Measurements from ENCODE around the gene TTR. TPM values are rescaled to one million over a fixed set of nuclear protein-coding genes. Genes with fewer than 3 reads are reported as not detected.

Gene TTR
- total RNA-seq, 1 experiment from 2014 or later, result not detected

DNA sequence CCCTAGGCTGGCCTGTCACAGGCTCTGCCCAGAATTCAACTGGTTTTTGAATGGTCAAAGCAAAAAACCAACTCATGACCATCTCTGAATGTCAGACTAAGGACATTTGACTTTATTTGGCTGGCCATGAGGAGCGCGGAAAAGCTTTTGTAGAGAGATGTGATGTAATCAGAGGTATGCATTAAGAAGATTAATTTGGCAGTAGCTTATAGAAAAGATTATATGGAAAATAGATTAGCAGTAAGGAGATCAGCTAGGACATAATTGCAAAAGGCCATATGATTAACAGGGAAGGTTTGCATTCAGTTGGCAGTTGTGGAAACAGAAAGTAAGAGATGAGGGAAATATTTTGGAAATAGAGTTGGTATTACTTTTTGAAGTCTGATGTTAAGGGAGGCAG, 12.3 kb upstream of the TTR start:
- no peak for DNase-seq (ENCODE audit: low read depth)

DNA sequence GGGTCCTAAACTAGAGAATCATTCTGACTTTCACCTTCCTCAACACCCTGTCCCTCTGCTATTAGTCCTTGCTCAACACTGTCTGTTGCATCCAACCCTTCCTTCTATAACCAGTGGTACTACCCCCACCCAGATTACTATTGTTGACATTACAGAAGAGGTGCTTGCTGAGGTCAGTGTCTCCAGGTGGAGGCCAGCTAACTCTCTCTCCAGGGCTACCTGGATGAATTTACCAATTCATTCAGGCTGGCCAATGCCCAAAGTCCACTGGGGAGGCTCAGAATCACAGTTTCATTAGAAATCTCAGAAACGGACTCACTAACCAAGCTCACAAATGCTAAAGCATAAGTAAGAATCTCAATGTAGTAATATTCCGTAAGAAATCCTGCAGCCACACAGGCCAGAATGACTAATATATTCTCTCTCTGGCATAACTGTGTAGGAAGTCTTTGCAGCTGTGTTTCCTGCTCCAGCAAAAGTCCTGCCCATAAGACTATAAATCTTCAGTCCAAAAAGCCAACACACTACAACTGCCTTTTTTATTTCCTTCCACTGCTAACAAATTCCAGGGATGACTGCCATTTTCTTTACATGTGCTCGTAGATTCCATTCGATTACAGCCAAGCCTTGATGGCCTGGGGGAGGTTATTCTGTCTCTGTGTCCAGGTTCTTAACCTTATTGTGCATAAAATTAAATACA, 10.0 kb upstream of the TTR start:
- DNase-seq (ENCODE audit: low read depth), result no peak

DNA sequence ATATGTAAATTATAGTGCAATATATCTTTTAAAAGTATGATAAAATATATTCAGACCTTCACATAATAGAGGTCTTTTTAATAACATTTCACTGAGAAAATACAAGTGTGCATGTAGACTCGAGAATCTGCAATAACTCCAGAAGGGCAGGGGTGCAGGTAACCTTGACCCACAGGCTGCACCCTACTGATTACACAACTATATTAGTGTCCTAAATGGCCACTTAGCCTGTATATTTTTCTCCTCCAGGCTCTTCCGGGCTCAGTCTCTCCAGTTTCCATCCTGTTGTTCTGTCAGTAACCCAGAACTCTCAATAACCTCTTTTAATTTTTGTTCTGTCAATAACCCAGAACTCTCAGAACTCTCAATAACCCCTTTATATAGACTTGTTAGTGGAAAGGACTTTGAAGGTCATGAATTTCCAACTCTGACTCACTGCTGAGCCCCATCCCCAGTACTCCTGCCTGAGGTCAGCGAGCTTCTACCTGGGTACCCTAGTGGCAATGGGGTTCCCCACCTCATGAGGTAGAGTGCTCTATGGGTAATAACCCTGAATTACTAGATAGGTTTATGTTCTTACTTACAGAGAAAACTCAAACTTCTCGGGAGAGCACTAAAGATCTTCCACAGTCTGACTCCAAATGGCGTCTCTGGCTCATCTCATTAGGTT, 8.4 kb upstream of the TTR start:
- DNase-seq (ENCODE audit: low read depth), result no peak

DNA sequence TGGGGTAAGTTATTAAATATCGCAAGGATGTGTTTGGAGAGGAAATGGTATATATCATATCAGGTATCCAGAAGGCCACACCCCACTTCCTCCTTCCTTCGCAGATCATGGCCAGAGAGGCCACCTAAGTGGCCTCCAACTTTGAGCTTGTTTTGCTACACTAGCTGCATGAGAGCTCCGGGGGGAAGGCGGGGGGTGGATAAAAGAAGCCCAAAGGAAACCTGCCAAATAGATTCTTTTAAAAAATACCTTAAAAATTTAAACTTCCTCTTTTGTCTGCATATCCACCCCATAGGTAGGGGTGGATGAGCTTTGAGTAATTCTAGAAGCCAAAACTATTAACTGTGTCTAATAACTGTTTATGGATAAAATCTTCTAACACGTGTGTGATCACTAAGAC, 5.7 kb upstream of the TTR start:
- DNase-seq (ENCODE audit: low read depth), result no peak

DNA sequence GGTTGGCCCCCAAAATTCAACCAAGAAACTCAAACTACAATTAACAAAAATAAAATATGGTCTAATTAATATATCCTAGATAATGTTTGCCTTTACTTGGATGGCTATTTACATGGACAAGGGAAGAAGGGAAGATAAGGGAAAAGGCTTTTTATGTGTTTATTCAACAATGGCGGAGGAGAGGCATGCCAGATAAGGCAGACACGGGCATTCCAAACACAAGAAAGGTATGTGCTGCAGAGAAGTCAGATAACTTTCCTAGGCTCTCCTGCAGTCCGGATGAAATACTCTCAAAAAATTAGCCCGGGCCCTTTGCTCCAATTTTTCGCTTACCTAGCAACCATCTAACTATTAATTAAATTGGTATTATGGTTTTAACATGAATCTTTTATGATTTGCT, 5.1 kb upstream of the TTR start:
- DNase-seq (ENCODE audit: low read depth), result no peak

DNA sequence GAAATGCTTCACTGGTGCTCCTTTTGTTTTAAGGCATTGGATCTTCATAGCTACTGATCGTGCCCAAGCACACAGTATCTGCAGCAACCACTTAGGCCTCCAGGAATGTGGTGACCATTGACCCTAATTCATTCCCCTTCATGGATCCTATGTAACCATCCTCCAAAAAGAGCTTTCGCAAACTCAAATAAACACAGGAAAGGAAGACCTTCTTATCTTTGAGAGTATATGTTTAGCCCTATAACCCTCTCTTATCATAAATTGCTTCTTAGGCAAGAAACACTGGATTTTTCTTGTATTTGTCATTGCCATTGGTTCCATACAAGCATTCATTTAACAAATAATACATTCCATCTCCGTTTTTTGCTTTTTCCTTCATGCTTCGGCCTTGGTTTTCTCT, 4.1 kb upstream of the TTR start:
- DNase-seq (ENCODE audit: low read depth), result no peak

DNA sequence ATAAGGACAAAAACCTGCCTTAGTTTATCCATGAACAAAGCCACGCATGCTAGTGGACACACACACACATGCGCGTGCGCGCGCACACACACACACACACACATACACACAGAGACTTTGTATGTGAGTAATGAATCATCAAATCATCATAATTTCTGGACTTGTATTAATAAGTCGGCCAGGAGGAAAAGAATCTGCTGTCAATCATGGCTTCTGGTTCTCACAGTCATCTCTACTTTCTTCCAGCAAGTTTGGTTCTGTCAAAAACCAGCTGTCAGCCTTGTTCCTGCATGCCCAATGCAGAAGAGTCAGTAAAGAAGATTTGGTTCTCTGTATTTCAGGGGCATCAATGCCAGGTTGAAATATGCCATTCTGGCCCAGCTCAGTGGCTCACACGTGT, 1.1 kb upstream of the TTR start:
- DNase-seq (ENCODE audit: low read depth), result no peak

DNA sequence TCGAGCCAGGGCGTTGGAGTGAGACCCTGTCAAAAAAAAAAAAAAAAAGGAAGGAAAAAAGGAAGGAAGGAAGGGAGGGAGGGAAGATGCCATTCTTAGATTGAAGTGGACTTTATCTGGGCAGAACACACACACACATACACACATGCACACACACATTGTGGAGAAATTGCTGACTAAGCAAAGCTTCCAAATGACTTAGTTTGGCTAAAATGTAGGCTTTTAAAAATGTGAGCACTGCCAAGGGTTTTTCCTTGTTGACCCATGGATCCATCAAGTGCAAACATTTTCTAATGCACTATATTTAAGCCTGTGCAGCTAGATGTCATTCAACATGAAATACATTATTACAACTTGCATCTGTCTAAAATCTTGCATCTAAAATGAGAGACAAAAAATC, 564 bp upstream of the TTR start:
- DNase-seq (ENCODE audit: low read depth), result no peak

DNA sequence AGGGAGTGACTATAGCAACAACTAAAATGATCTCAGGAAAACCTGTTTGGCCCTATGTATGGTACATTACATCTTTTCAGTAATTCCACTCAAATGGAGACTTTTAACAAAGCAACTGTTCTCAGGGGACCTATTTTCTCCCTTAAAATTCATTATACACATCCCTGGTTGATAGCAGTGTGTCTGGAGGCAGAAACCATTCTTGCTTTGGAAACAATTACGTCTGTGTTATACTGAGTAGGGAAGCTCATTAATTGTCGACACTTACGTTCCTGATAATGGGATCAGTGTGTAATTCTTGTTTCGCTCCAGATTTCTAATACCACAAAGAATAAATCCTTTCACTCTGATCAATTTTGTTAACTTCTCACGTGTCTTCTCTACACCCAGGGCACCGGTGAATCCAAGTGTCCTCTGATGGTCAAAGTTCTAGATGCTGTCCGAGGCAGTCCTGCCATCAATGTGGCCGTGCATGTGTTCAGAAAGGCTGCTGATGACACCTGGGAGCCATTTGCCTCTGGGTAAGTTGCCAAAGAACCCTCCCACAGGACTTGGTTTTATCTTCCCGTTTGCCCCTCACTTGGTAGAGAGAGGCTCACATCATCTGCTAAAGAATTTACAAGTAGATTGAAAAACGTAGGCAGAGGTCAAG, 955 bp downstream of the TTR start:
- DNase-seq (ENCODE audit: low read depth), result no peak

DNA sequence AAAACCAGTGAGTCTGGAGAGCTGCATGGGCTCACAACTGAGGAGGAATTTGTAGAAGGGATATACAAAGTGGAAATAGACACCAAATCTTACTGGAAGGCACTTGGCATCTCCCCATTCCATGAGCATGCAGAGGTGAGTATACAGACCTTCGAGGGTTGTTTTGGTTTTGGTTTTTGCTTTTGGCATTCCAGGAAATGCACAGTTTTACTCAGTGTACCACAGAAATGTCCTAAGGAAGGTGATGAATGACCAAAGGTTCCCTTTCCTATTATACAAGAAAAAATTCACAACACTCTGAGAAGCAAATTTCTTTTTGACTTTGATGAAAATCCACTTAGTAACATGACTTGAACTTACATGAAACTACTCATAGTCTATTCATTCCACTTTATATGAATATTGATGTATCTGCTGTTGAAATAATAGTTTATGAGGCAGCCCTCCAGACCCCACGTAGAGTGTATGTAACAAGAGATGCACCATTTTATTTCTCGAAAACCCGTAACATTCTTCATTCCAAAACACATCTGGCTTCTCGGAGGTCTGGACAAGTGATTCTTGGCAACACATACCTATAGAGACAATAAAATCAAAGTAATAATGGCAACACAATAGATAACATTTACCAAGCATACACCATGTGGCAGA, 3.6 kb downstream of the TTR start:
- DNase-seq (ENCODE audit: low read depth), result no peak

DNA sequence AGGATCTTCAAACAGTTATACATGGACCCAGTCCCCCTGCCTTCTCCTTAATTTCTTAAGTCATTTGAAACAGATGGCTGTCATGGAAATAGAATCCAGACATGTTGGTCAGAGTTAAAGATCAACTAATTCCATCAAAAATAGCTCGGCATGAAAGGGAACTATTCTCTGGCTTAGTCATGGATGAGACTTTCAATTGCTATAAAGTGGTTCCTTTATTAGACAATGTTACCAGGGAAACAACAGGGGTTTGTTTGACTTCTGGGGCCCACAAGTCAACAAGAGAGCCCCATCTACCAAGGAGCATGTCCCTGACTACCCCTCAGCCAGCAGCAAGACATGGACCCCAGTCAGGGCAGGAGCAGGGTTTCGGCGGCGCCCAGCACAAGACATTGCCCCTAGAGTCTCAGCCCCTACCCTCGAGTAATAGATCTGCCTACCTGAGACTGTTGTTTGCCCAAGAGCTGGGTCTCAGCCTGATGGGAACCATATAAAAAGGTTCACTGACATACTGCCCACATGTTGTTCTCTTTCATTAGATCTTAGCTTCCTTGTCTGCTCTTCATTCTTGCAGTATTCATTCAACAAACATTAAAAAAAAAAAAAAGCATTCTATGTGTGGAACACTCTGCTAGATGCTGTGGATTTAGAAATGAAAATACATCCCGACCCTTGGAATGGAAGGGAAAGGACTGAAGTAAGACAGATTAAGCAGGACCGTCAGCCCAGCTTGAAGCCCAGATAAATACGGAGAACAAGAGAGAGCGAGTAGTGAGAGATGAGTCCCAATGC, 4.6 kb downstream of the TTR start:
- no peak for DNase-seq (ENCODE audit: low read depth)

DNA sequence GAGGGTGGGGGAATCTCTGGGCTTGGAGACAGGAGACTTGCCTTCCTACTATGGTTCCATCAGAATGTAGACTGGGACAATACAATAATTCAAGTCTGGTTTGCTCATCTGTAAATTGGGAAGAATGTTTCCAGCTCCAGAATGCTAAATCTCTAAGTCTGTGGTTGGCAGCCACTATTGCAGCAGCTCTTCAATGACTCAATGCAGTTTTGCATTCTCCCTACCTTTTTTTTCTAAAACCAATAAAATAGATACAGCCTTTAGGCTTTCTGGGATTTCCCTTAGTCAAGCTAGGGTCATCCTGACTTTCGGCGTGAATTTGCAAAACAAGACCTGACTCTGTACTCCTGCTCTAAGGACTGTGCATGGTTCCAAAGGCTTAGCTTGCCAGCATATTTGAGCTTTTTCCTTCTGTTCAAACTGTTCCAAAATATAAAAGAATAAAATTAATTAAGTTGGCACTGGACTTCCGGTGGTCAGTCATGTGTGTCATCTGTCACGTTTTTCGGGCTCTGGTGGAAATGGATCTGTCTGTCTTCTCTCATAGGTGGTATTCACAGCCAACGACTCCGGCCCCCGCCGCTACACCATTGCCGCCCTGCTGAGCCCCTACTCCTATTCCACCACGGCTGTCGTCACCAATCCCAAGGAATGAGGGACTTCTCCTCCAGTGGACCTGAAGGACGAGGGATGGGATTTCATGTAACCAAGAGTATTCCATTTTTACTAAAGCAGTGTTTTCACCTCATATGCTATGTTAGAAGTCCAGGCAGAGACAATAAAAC, 6.5 kb downstream of the TTR start:
- DNase-seq (ENCODE audit: low read depth), result no peak

DNA sequence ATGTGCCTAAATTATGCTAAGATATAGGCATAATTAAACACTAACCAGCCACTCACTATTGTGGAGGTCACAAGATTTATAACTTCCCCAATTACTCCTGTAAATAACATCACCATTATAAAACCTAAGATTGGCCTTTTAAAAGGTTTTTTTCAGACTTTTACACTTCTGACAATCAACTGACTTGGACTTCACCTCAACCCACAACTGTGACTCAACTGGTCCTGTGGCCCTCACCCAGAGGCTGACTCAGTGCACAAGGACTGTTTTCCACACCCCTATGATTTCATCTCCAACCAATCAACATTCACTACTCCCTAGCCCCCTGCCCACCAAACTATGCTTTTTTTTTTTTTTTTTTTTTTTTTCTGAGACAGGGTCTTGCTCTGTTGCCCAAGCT, 11.6 kb downstream of the TTR start:
- peak; percentile 17 for DNase-seq (ENCODE audit: low read depth)

DNA sequence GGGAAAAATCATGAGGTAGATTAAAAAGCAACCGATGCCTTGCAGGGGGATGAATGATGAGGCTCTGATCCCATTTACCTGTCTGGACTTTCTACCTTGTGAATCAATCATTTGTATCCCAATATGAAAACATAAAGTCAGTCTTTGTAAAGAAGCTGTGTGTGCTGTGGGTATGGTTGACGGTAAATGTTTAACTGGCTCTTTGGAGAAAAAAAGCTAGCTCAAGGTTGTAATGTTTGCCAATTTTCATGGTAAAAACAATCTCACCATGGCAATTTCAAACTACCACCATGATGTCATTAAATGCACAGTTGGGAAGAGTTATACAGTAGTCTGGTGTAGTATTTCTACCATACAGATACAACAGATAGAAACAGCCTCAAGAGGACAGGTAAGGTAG, 14.6 kb downstream of the TTR start:
- DNase-seq (ENCODE audit: low read depth), result no peak

DNA sequence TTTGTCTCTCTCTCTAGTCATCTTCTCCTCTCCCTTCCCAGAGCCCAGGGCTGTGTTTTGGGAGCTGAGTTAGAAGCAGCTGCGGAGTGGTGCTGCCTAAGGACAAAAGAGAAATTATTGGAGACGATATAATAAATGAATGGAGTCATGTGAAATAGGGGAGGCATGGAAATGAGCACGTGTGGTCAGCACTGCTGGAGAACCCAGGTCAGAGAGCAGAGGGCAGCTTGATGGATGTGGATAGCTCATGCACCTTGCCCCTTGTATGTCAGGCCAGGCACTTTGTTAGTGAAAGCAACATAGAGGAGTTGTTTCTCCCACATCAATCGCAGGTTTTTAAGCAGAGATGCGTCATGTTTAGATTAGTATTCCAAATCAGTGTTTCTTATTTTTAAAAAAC, 15.7 kb downstream of the TTR start:
- no peak for DNase-seq (ENCODE audit: low read depth)

DNA sequence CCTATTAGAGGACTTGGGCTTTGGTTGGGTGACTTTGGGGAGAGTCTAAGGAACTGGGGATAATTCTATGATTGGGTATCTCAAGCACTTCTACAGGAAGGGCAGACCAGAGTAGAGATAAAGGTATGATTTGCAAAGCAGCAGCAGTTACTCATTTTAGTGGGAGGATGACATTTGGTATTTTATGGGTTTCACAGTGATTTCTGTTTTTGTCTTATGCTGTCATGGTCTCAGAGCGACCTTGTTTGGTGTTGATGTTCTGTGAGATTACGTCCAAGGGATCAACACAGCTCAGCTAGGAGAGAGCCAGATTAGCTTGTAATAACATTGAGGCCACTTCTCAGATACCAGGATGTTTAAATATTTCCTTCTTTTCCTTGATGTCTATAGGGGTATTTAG, 18.2 kb downstream of the TTR start:
- no peak for DNase-seq (ENCODE audit: low read depth)

DNA sequence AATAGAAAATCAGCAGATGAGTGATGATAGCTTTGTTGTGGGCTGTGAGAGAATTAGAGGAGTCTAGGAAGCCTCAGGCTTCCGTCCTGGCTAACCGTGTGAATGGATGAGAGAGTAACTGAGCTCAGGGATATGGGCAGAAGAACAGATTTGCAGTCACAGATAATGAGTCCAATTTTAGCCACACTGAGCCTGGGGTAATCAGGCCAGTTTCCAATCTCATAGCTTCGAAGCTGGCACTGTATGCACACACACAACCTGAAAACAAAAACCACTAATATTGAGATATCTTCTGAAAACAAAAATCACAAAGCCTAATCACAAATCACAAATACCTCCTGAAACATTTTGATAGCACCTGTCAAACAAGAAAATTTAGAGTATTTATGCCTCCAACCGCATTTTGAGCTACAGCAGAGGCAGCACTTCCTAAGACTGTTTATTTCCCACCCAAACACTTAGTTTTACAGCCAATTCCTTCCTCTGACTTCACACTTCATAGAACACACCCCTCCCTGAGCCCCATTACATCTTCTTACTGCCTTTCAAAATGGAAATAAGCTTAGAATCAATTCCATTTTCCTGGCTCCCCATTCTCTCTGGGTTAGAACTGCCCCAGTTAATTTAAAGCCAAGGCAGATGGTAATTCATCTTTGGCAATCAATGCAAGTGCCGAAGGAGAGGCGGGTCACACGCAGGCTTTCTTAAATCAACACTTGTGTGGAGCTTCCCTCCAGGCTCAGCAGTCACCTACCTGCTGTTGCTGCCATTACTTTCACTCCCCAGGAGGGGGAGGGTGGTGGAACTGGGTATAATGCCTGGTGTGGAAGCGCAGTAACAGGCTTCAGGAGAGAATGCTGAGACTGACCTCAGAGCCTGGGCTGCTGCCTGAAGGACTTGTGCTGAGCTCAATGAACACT, 18.9 kb downstream of the TTR start:
- peak; percentile 7 for DNase-seq (ENCODE audit: low read depth)

DNA sequence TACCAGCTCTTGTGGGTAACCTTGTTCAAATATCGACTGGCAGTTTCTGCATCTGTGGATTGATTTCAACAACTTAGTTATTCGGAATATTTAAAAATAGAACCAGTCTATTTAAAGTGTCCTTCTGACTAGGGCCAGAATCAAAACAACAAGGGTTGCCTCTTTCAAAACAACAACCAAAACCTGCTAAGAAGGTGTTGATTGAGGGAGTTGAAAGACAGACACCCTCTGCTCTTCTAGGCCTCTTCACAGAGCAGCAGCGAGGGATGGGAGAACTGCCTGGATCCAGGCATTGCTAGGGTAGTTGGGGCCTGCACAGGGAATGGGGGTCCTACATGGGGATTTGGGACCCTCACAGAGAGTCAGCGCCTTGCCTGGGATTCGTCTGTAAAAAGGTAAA, 19.8 kb downstream of the TTR start:
- DNase-seq (ENCODE audit: low read depth), result no peak

DNA sequence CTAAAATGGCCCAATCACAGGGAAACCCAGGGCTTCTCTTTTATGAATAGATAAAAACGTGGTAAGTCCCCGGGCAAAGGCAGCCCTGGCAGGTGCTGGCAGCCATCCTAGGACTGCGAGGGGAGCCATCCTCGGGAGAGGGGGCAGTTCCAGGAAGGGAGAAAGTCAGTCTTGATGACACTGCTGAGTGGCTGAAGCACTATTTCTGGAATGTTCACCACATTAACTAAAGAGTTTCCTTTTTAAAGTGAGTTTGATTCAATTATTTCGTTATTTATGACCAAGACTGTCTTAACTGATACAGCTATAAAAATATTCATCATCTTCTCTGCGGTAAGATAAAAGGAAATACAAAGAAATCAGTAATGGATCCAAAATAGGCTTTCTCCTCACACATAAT, 20.4 kb downstream of the TTR start:
- no peak for DNase-seq (ENCODE audit: low read depth)

DNA sequence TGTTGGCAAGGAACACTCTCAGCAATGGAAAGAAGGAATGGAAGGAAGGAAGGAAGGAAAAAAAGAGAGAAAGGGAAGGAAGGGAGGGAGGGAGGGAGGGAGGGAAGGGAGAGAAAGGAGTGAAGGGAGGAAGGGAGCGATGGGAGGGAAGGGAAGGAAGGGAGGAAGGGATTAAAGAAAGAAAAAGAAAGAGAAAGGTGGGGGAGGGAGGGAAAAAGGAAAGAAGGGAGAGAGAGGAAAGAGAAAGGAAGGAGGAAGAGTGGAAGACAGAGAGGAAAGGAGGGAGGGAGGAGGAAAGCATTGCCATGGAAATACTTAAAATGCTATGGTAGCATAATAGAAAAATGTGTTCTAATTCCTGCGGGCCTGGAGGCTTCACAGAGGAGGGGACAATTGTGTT, 22.4 kb downstream of the TTR start:
- DNase-seq (ENCODE audit: low read depth), result no peak
